Thymus (tissue), 11 donors: ENCODE data around the gene CCSER1. TPM values are rescaled to one million over a fixed set of nuclear protein-coding genes. Genes with fewer than 3 reads are reported as not detected.
"Not testable (repeated sequence)": the region's sequence is repeated elsewhere in the genome, so short reads cannot be mapped to it uniquely, and the experiment has no call there.

Source experiments
- DNase-seq, 9 donors: peaks; one replicate each; pipeline ENCODE4 v3.0.0-alpha.2; 2013; ENCODE audit warnings: low spot score in 9 of 9, low read depth in 6 of 9, missing footprints in 1 of 9
- H3K27ac ChIP-seq, 2 donors: one replicate each; pipeline ENCODE4 v1.5.1; 2013; ENCODE audit warnings: control low read depth in 1 of 2, low read depth in 1 of 2, low read length in 1 of 2, mild to moderate bottlenecking in 1 of 2, moderate library complexity in 1 of 2
- H3K27me3 ChIP-seq, 2 donors: one replicate each; pipeline ENCODE4 v1.5.1; 2013; ENCODE audit warnings: low read length in 1 of 2; ENCODE audit not compliant: control insufficient read depth in 2 of 2, insufficient read depth in 1 of 2
- H3K36me3 ChIP-seq, 2 donors: one replicate each; pipeline ENCODE4 v1.5.1; 2013; ENCODE audit warnings: low read length in 1 of 2, mild to moderate bottlenecking in 1 of 2, moderate library complexity in 1 of 2; ENCODE audit not compliant: control insufficient read depth in 2 of 2, insufficient read depth in 2 of 2
- H3K4me1 ChIP-seq, 2 donors: one replicate each; pipeline ENCODE4 v1.5.1; 2013; ENCODE audit warnings: low read length in 2 of 2; ENCODE audit not compliant: control insufficient read depth in 2 of 2, insufficient read depth in 2 of 2
- H3K4me3 ChIP-seq, 2 donors: one replicate each; pipeline ENCODE4 v1.5.1; 2013; ENCODE audit warnings: low read length in 2 of 2, control low read depth in 1 of 2, mild to moderate bottlenecking in 1 of 2
- H3K9me3 ChIP-seq, 2 donors: one replicate each; pipeline ENCODE4 v1.5.1; 2013; ENCODE audit warnings: low read length in 1 of 2, mild to moderate bottlenecking in 1 of 2; ENCODE audit not compliant: control insufficient read depth in 2 of 2, insufficient read depth in 1 of 2
- WGBS: extraction: QIAGEN DNeasy Blood & Tissue Kit; methylation state at CpG from one replicate; pipeline ENCODE4 v1.1.7; 2013; 5-methylcytosine and 5-hydroxymethylcytosine counted together
- polyA plus RNA-seq: library from polyadenylated mRNA; stranded (reverse); fragments of 200-250 nt; gene quantifications from one replicate; pipeline ENCODE4 v1.2.3, GENCODE V29; 2013
- total RNA-seq: library from RNA; stranded (reverse); fragments of 120-200 nt; gene quantifications from one replicate; pipeline ENCODE4 v1.2.4, GENCODE V29; 2013
- donor health status: healthy.

Gene CCSER1
- total and polyA plus RNA-seq, 2 donors, result 2.0 to 8.7 TPM

DNA sequence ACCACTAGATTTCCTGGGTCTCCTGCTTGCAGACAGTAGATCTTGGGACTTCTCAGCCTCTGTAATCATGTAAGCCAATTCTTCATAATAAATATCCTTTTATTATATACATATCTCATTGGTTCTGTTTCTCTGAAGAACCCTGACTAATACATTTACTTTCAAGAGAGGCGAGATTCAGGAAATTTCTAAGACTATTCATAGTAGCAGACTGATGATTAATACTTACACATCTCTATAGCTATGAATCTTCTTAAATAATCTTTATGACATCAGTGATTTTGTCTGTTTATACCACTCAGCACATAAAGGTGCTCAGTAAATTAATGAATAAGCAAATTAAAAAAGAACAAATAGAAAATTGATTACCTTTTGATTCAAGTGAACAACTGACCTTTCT, 1494.3 kb downstream of the CCSER1 start:
- Histone ChIP-seq H3K4me3 (no peak overlapping the region), H3K27ac (no peak overlapping the region), H3K27me3 (no peaks in the 10 kb centered on the region), H3K4me1 (no peaks in the 10 kb centered on the region), H3K36me3 (no peaks in the 10 kb centered on the region), H3K9me3 (peaks cover 0 to 1% of the 10 kb centered on the region in 2 donors)
- 93% methylated on average over 1 of the region's 1 CpG for WGBS
- DNase-seq, result no peak

DNA sequence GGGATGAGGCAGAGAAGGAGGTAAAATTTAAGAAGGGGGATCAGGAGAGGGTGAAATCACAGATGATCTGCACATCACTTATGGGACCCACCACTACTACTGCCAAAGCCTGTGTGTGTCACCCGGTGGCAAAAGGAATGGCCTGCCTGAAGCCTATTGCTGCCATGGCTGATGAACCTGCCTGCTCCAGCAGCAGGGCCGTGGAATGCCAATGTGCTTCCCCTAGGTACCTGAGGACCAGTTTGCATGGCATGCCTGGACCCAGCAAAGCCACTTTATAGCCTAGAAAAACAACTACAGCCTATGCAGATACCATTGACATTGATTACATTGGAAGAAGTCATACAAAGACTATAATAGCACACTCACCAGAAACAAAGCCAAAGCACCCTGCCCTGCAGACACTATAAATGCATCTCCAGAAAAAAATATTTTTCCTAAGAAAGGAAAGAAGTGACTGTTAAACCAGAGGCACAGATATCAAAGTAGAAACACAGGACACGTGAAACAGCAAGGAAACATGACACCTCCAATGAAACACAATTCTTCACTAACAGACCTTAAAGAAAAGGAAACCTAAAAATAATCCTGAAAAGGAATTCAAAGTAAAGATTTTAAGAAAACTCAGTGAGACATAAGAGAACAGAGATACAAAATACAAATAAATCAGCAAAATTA, 1495.9 kb downstream of the CCSER1 start:
- Histone ChIP-seq H3K36me3 (no peaks in the 10 kb centered on the region), H3K4me1 (no peaks in the 10 kb centered on the region), H3K4me3 (no peak overlapping the region), H3K27ac (no peak overlapping the region), H3K27me3 (no peaks in the 10 kb centered on the region), H3K9me3 (peaks cover 0 to 1% of the 10 kb centered on the region in 2 donors)
- WGBS, result 82% methylated on average over 3 of the region's 3 CpGs
- DNase-seq, result no peak

DNA sequence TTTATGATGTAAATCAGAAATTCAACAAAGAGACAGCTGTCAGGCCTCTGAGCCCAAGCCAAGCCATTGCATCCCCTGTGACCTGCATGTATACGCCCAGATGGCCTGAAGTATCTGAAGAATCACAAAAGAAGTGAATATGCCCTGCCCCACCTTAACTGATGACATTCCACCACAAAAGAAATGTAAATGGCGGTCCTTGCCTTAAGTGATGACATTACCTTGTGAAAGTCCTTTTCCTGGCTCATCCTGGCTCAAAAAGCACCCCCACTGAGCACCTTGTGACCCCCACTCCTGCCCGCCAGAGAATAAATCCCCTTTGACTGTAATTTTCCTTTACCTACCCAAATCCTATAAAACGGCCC, 1496.4 kb downstream of the CCSER1 start:
- H3K4me1 ChIP-seq, H3K36me3 ChIP-seq, H3K9me3 ChIP-seq, H3K27me3 ChIP-seq, H3K27ac ChIP-seq, DNase-seq, H3K4me3 ChIP-seq: not testable (repeated sequence)
- WGBS, result 93% methylated on average over 4 of the region's 4 CpGs

DNA sequence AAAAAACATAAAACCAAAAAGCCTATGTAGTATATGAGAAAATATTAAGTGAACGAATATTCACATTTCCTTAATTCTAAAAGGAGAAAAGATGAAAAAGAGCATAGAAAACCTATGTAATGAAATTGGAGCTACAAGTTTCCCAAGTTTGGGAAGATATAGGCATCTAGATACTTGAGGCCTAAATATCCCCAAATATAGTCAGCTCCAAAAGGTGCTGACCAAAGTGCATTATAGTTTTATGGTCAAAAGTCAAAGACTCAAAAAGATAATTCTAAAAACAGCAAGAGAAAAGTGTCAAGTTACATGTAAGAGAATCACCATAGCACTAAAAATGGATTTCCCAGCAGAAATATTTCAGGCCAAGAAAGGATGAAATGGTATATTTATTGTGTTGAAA, 1502.9 kb downstream of the CCSER1 start:
- no peaks in the 10 kb centered on the region for H3K4me1 ChIP-seq
- DNase-seq, result no peak
- WGBS, result 94% methylated on average over 1 of the region's 1 CpG
- H3K27me3 ChIP-seq, result no peaks in the 10 kb centered on the region
- peaks cover 0 to 4% of the 10 kb centered on the region in 2 donors for H3K9me3 ChIP-seq
- H3K36me3 ChIP-seq, result no peaks in the 10 kb centered on the region
- no peak overlapping the region for H3K27ac ChIP-seq
- H3K4me3 ChIP-seq, result no peak overlapping the region

DNA sequence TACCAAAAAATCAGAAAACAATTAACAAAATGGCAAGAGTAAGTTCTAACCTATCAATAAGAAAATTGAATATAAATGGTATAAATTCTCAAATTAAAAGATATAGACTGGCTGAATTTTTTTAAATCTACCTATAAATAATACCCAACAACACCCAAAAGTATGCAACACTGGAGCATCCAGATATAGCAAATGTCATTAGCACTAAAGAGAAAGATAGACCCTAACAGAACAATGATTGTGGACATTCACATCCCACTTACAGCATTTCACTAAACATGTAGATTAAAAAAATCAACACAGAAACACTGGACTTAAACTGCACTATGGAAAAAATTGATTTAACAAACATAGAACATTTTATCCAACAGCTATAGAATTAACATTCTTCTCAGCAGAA, 1503.6 kb downstream of the CCSER1 start:
- Histone ChIP-seq H3K4me1 (no peaks in the 10 kb centered on the region), H3K4me3 (no peak overlapping the region), H3K9me3 (peaks cover 0 to 4% of the 10 kb centered on the region in 2 donors), H3K27ac (no peak overlapping the region), H3K27me3 (no peaks in the 10 kb centered on the region), H3K36me3 (no peaks in the 10 kb centered on the region)
- no peak for DNase-seq

DNA sequence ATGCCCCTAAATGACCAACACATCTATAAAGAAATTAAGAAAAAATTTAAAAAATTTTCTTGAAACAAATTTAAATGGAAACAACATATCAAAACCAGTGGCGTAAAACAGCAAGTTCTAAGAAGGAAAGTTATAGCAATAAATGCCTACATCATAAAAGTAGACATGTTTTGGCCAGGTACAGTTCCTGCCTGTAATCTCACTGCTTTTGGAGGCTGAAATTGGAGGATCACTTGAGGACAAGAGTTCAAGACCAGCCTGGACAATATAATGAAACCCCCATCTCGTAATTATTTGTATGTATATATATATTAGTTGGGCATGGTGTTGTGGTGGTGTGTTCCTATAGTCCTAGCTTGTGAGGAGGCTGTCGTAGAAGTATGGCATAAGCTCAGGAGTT, 1504.1 kb downstream of the CCSER1 start:
- H3K9me3 ChIP-seq, result peaks cover 0 to 4% of the 10 kb centered on the region in 2 donors
- H3K4me3 ChIP-seq, result no peak overlapping the region
- H3K4me1 ChIP-seq, result no peaks in the 10 kb centered on the region
- no peak overlapping the region for H3K27ac ChIP-seq
- no peak for DNase-seq
- H3K27me3 ChIP-seq, result no peaks in the 10 kb centered on the region
- 92% methylated on average over 3 of the region's 3 CpGs for WGBS
- no peaks in the 10 kb centered on the region for H3K36me3 ChIP-seq

DNA sequence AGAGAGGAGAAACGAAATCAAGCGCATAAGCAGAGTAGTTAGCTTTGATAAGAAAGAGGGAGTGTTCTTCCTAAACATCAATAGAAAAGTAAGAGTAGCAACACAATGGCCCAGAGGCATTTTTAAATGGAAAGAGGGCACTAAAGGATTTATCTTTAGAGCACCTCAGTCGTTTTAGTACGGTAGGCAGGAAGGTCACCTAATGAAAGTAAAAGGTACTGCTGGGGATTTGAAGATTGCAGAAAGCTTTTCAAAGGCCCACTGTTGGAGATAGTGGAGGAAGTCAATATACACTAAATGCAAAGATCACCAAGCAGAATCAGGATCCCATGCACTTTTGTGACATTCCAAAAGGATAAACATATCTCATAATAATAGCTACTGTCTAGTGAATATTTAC, 1508.9 kb downstream of the CCSER1 start:
- no peaks in the 10 kb centered on the region for H3K4me1 ChIP-seq
- WGBS, result 81% methylated on average over 4 of the region's 4 CpGs
- DNase-seq, result no peak
- no peak overlapping the region for H3K27ac ChIP-seq
- no peaks in the 10 kb centered on the region for H3K36me3 ChIP-seq
- H3K27me3 ChIP-seq, result no peaks in the 10 kb centered on the region
- H3K9me3 ChIP-seq, result no peaks in the 10 kb centered on the region
- H3K4me3 ChIP-seq, result no peak overlapping the region

Other genes starting within 250 kb of the CCSER1 start
- gene MMRN1, start 232.5 kb upstream of the CCSER1 start, total RNA-seq, result 5.3 TPM
- gene MMRN1, start 232.5 kb upstream of the CCSER1 start, polyA plus RNA-seq, result 4.5 TPM